Fibroblast of mammary gland (primary cell): ENCODE data around the gene ALDH3A2.

Experiments
- DNase-seq: peaks from one replicate; pipeline ENCODE4 v3.0.0-alpha.2; 2010; ENCODE audit warnings: low read depth
- H3K4me3 ChIP-seq: 2 replicates; pipeline ENCODE4 v1.5.1; 2011; ENCODE audit warnings: low read depth, mild to moderate bottlenecking, low read length, moderate library complexity; ENCODE audit not compliant: control insufficient read depth
- TF ChIP-seq, protein P1 (sequence below): conservative IDR thresholded peaks from 2 replicates; pipeline ENCODE4 v1.5.1; 2011; ENCODE audit warnings: low read depth, low read length, inconsistent platforms; ENCODE audit not compliant: control insufficient read depth, insufficient read depth

The ALDH3A2 gene

DNA sequence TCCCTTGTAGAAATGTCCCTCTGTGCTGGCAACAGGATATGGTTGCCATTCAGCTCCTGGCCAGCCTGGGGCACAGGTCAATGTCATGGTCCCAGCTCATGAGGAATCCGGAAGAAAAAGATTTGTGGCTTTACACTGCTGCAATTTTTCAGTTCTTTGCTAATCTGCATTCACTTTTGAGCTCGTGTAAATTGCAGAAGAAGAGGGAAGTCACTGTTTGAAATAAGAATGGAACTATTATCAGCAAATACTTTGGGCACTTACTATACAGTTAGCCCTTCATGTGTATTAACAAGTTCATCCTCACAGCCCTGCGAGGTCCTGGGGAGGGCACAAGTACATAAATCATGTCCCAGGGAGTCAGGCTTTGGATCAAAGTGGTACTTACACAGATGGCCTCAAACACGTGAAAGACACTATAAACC lies 53.7 kb downstream of the ALDH3A2 start:
- no peak overlapping the region for H3K4me3 ChIP-seq
- no peak for DNase-seq
- TF ChIP-seq, protein P1, sequence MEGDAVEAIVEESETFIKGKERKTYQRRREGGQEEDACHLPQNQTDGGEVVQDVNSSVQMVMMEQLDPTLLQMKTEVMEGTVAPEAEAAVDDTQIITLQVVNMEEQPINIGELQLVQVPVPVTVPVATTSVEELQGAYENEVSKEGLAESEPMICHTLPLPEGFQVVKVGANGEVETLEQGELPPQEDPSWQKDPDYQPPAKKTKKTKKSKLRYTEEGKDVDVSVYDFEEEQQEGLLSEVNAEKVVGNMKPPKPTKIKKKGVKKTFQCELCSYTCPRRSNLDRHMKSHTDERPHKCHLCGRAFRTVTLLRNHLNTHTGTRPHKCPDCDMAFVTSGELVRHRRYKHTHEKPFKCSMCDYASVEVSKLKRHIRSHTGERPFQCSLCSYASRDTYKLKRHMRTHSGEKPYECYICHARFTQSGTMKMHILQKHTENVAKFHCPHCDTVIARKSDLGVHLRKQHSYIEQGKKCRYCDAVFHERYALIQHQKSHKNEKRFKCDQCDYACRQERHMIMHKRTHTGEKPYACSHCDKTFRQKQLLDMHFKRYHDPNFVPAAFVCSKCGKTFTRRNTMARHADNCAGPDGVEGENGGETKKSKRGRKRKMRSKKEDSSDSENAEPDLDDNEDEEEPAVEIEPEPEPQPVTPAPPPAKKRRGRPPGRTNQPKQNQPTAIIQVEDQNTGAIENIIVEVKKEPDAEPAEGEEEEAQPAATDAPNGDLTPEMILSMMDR = no peak

DNA sequence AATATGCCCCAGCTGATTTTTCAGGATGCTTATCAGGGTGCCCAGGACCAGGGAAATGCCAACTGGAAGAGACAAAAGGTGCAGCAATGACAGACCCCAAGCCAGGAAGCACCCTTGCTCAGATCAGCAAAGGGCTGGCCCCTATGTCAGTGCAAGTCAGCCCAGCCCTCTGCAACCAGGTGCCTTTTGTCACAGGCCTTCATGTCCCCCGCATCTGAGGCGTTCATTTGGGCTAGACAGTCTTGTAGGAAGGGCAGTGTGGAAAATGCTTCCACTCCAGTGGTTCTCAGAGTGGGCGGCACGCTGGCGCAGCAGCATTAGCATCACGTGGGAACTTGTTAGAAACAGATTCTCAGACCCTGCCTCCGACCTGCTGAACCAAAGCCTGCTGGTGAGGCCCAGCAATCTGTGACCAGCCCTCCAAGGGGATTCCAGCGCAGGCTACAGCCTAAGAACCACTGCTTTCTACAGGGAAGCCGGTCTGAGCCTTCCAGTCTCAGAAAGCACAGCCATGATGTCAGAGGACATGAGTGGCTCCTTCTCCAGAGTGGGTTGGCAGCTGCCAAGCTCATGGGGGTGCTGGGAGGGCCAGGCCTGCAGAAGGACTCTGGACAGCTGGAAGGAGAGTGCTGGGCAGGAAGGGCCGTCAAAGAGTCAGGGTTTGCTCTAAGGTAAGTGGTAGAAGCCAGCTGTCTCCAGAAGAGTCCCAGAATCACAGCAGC lies 54.7 kb downstream of the ALDH3A2 start:
- TF ChIP-seq, protein P1 = no peak
- no peak overlapping the region for H3K4me3 ChIP-seq
- no peak for DNase-seq

DNA sequence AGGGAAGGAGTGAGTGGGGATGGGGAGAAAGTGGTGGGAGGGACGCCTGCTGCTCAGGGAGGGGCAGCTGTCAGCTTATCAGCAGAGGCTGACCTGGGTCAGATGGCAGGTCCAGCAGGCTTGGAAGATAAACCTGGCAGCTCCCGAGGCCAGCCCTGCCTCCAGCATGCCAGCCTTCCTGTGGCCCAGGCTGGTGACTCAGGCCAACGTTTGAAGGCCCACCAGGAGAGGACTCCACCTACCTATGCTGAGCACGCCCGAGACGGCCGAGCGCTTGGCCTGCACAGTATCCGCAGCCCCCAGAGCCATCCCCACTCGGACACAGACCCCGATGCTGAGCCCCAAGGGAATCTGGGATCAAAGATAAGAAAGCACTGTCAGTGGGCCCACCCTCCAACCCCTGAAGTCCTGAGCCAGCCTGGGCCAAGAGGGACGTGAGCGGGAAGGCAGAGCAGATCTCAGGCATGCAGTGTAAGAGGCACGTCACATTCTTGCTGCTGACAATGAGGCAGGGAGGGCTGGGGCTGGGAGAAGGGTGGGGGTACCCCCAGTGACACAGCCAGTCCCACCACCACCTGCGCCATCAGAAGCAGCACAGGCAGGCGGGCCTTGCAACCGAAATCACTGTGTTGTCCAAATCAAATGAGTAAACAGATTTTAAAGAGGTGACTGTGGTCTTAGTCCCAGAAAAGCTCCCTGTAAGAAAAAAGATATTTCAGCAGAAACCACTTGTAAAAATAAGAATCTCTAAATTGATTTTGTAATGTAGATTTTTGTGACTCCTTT lies 55.5 kb downstream of the ALDH3A2 start:
- no peak for DNase-seq
- TF ChIP-seq, protein P1 = no peak
- no peak overlapping the region for H3K4me3 ChIP-seq

DNA sequence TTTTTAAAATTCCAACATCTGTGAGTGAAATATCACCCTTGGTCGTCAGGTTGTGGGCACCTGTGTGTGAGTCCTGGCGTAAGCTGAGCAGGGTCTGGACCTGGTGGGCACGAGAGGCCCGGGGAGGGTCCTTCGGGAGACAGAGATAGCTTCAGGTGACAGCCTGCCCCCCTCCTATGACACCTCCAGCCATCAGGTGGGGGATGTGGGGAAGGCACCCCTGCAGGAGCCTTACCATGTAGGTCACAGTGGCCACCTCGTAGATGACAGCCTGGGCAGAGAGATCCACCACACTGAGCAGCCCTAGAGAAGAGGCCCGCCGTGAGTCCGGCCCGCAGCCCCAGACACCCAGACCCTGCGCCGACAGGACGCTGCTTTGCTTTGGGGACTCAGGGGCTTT lies 56.6 kb downstream of the ALDH3A2 start:
- TF ChIP-seq, protein P1 = no peak
- no peak overlapping the region for H3K4me3 ChIP-seq
- DNase-seq = no peak

DNA sequence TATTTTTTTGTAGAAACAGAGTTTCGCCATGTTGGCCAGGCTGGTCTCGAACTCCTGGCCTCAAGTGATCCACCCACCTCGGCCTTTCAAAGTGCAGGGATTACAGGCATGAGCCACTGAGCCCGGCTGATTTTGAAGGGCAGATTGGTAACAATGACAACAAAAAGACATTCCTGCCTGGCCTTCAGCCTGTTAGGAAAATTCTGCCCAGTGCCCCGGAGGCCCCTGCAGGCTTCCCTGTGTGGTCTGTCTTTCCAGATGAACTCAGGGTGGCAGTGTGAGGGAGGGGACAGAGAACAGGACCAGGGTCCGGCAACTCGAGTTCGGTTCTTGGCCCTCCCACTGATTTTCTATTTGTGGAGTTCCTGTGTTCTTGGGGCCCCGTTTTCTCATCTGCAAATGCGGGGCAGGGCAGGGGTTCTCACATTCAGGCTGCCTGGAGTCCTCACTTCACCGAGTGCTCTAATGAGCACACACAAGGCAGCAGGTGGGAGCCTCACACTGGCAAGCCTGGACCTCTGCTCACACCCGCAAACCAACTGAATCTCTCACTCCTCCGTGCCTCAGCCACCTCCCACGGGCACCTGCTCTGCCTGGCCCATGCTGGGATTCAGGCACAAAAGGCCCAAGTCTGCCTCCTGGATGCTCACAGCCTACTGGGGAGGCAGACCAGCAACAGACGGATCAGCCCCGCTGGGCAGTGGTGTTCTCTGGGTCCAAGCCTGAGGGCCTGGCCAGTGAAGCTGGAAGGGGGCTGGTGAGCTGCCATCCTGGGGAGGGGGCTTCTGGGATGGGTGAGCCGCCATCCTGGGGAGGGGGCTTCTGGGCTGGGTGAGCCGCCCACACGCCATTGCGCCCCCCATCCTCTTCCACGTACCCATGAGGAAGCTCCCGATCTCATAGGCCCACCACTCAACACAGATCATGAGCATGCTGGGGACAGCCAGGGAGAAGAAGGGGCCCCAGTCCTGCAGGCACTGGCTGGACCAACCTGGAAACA lies 57.5 kb downstream of the ALDH3A2 start:
- TF ChIP-seq, protein P1 = no peak
- H3K4me3 ChIP-seq = no peak overlapping the region
- DNase-seq = no peak

DNA sequence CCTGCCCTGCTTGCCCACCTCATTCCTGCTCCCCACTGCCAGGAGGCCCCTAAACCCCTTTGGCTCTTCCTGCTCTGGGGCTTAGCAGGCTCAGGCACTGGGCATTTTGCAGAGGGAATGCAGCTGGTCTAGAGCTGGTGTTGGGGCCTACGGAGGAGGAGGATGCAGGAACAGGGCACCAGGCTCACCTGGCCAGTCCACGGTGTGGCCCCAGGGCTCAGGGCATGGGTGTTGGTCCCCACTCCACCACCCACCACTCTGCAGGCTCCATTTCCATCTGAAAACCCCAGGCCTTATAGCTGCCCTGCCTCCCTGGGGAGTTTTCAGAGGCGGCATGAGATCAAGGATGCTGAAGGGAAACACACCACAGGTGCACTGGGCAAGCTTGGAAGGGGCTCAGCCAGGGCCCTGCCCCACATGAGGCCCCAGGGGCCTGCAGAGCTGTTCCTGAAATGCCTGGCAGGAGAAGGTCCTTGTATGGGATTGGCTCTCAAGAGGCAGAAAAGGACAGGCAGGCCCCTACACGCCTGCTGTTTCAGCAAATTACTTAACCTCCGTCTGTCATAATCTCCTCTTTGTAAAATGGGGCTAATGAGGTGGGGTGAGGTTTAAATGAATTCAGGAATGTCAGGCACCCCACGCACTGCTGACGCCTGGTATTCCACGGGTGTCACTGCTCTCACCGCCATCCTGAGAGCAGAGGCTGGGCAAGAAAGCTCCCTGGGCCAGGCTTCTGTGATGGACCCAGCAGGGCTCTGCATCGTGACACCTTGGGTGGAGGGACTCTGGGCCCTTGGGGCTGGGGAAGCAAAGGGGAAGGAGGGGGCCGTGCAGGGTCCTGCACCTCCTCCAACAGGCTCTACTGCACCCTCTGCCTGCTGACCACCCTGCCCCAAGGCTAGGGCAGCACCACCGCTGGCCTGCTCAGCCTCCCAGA lies 58.5 kb downstream of the ALDH3A2 start:
- H3K4me3 ChIP-seq = no peak overlapping the region
- no peak for DNase-seq
- TF ChIP-seq, protein P1 = no peak
